IPS-20b (cell line): ENCODE measurements around the gene HOXD10.

Source experiments
- H3K27ac ChIP-seq: one replicate; pipeline ENCODE4 v1.5.1; 2013; ENCODE audit warnings: low read length
- H3K27me3 ChIP-seq: 2 replicates; pipeline ENCODE4 v1.6.1; 2013; ENCODE audit warnings: mild to moderate bottlenecking, low read length, inconsistent platforms; ENCODE audit not compliant: insufficient read depth
- H3K36me3 ChIP-seq: 2 replicates; pipeline ENCODE4 v1.6.1; 2013; ENCODE audit warnings: low read depth, mild to moderate bottlenecking, inconsistent platforms, low read length, moderate library complexity; ENCODE audit not compliant: insufficient read depth
- H3K4me1 ChIP-seq: 2 replicates; pipeline ENCODE4 v1.6.1; 2013; ENCODE audit warnings: mild to moderate bottlenecking, control low read depth, inconsistent platforms, low read length, moderate library complexity; ENCODE audit not compliant: insufficient read depth
- H3K4me3 ChIP-seq: 2 replicates; pipeline ENCODE4 v1.5.1; 2013; ENCODE audit warnings: mild to moderate bottlenecking, low read length, inconsistent platforms
- H3K9ac ChIP-seq: 2 replicates; pipeline ENCODE4 v1.6.1; 2013; ENCODE audit warnings: low read depth, mild to moderate bottlenecking, inconsistent platforms, low read length, moderate library complexity
- H3K9me3 ChIP-seq: 2 replicates; pipeline ENCODE4 v1.6.1; 2013; ENCODE audit warnings: mild to moderate bottlenecking, low read depth, low read length, inconsistent platforms; ENCODE audit not compliant: insufficient read depth

The HOXD10 gene

GRCh38 chr2:176105730-176106580 is 10.6 kb upstream of the HOXD10 start:
- Histone ChIP-seq H3K9ac (no peak overlapping the region), H3K27me3 (peaks cover 100% of the 10 kb centered on the region), H3K27ac (no peak overlapping the region), H3K9me3 (no peaks in the 10 kb centered on the region; the same call in 1 of the 2 replicates), H3K4me1 (no peaks in the 10 kb centered on the region), H3K4me3 (no peak overlapping the region), H3K36me3 (no peaks in the 10 kb centered on the region)

GRCh38 chr2:176106581-176107539 is 9.7 kb upstream of the HOXD10 start, which contains the start of gene HOXD11:
HOXD11 (plus strand) TSS chr2:176107280; CDS start chr2:176107356, 76 bp downstream.
- no peak within 1 kb of the TSS for H3K27ac ChIP-seq
- H3K27me3 ChIP-seq = peaks cover 100% of the 10 kb centered on the region
- no peaks in the 10 kb centered on the region for H3K4me1 ChIP-seq
- H3K9me3 ChIP-seq = no peaks in the 10 kb centered on the region; the same call in 1 of the 2 replicates
- no peak within 1 kb of the TSS for H3K9ac ChIP-seq
- no peak within 1 kb of the TSS; the same call in 1 of the 2 replicates for H3K4me3 ChIP-seq
- no peaks in the 10 kb centered on the region for H3K36me3 ChIP-seq

GRCh38 chr2:176107731-176108181 is 8.8 kb upstream of the HOXD10 start:
- Histone ChIP-seq H3K27ac (no peak overlapping the region), H3K36me3 (no peaks in the 10 kb centered on the region), H3K9me3 (no peaks in the 10 kb centered on the region; the same call in 1 of the 2 replicates), H3K4me3 (no peak overlapping the region), H3K27me3 (peaks cover 100% of the 10 kb centered on the region), H3K4me1 (no peaks in the 10 kb centered on the region), H3K9ac (no peak overlapping the region)

- no peaks in the 10 kb centered on the region for H3K36me3 ChIP-seq
- H3K9ac ChIP-seq = no peak overlapping the region
- H3K4me1 ChIP-seq = no peaks in the 10 kb centered on the region
- peaks cover 100% of the 10 kb centered on the region for H3K27me3 ChIP-seq
- H3K4me3 ChIP-seq = no peak overlapping the region
- no peak overlapping the region for H3K27ac ChIP-seq
- H3K9me3 ChIP-seq = no peaks in the 10 kb centered on the region; the same call in 1 of the 2 replicates
These were observed 7.2 kb upstream of the HOXD10 start for GRCh38 chr2:176109192-176109901.

GRCh38 chr2:176109946-176110345 is 6.6 kb upstream of the HOXD10 start:
- Histone ChIP-seq H3K9ac (no peak overlapping the region), H3K36me3 (no peaks in the 10 kb centered on the region), H3K9me3 (no peaks in the 10 kb centered on the region; the same call in 1 of the 2 replicates), H3K27ac (no peak overlapping the region), H3K27me3 (peaks cover 100% of the 10 kb centered on the region), H3K4me1 (no peaks in the 10 kb centered on the region), H3K4me3 (no peak overlapping the region)

DNA sequence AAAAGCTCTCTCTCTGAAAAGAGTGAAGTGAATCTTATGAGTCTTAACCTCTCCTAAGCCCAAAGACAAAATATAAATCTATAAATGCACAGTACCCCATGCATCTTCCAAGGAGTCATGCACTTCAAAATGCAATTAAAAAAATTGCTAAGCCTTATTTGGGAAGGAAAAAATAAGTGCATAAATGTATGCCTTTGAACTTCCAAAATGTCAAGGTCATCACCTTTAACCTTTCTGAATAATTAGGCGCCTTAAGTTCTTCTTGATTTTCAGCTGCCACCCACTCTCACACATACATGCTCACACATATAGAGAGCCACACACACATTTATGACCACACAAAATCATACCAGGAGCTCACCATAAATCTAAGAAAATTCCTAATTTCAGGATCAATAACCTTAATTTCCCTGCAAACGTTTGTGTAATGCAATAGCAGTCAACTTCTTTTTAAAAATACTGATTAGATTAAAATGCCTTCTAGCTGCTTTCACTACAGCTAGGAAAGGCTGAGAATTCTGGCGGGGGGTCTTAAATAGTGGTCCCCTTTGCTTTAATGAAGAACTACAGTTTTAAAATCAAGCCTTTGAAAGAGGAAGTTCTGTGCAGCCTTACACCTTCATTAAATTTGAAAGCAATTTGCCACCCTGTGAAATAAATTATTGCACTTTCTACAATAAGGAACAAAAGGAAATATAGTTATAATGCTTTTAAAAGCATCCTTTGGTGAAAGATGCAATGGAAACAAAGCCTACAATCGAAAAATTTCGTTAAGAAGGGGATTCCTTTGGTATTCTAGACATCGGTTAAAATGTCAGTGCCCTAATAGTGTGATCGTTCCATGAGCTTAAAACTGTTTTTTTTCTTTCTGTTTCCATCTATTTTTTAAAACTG is 5.9 kb upstream of the HOXD10 start:
- H3K9ac ChIP-seq = no peak overlapping the region
- H3K4me1 ChIP-seq = no peaks in the 10 kb centered on the region
- peaks cover 100% of the 10 kb centered on the region for H3K27me3 ChIP-seq
- no peaks in the 10 kb centered on the region for H3K36me3 ChIP-seq
- H3K4me3 ChIP-seq = no peak overlapping the region
- no peak overlapping the region for H3K27ac ChIP-seq
- H3K9me3 ChIP-seq = no peaks in the 10 kb centered on the region; the same call in 1 of the 2 replicates

- Histone ChIP-seq H3K27ac (no peak overlapping the region), H3K4me1 (no peaks in the 10 kb centered on the region), H3K4me3 (no peak overlapping the region), H3K36me3 (no peaks in the 10 kb centered on the region), H3K27me3 (peaks cover 100% of the 10 kb centered on the region), H3K9me3 (no peaks in the 10 kb centered on the region; the same call in 1 of the 2 replicates), H3K9ac (no peak overlapping the region)
These were observed 5.3 kb upstream of the HOXD10 start for GRCh38 chr2:176111309-176111663.

DNA sequence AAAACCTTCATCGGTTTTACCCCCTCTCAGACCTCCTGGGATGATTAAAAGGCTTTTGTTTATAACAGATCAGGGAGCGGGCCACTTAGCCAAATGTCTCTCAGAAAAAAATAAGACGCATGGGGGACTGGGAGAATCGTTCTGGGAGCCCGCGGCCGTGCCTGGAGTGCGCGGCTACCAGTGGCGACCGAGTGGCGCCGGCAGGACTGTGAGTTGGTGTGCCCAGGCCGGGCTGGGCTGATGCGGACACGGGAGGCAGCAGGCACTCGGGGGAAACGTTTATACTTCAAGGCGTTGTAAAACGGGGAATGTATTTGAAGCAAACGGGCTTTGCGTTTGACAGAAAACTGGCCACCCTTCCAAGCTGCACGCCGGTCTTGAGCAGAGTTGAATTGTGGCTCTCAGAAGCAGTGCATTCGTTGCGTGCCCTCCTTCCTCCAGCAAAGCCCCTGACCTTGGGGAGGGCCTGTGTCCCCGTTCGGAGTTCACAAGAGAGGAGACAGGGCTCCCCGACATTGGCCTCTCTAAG is 4.7 kb upstream of the HOXD10 start:
- H3K36me3 ChIP-seq = no peaks in the 10 kb centered on the region
- H3K9ac ChIP-seq = no peak overlapping the region
- no peak overlapping the region for H3K4me3 ChIP-seq
- no peak overlapping the region for H3K27ac ChIP-seq
- H3K4me1 ChIP-seq = no peaks in the 10 kb centered on the region
- H3K9me3 ChIP-seq = peaks cover 4% of the 10 kb centered on the region
- peaks cover 100% of the 10 kb centered on the region for H3K27me3 ChIP-seq

DNA sequence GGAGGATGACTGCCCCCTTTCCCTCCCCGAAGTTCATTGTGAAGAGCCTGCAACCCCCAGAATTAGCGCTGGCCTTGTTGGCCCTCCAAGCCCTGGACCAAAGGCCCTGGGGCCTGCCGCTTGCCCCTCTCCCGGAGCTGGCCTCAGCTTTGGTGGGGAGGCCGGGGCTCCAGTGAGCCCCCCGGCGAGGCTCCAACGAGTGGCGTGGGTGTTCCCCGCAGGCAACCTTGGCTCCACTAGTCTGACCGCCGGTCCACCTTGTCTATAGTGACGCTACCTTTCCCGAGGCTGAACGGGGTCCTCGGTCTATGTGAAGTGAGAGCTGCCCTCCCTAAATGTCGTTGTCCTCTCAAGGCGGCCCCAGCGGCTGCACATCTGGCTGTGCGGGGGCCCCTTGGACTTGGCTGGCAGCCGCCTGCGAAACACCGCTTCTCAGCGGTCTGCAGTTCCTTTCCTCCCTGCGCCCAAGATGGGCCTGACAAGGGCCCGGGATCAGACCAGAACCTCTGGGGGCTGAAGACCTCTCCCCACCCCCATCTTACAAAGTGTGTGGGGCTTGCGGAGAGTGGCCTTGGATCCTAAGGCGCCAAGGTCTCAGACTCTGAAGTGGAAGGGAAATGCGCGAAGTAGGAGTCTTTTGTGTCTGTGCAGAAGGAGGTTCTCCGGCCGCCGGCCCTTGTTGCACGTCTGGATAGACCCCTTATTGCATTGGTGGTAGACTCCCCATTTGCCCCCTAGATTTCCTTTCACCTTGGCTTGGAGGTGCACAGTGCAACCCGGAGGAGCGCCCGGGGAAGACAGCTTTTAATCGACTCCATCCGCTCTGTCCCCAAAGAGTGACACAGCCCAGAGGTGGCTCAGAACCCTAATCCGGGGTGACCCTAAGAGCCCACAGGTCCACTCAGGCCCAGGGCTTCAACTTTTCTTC is 3.9 kb upstream of the HOXD10 start:
- Histone ChIP-seq H3K36me3 (no peaks in the 10 kb centered on the region), H3K4me1 (no peaks in the 10 kb centered on the region), H3K4me3 (no peak overlapping the region), H3K27me3 (peaks cover 100% of the 10 kb centered on the region), H3K27ac (no peak overlapping the region), H3K9me3 (peaks cover 6% of the 10 kb centered on the region), H3K9ac (no peak overlapping the region)
